GM21423 (cell line): ENCODE results near the gene TTYH2.

ENCODE experiments used
- ATAC-seq: cut with Tn5 transposase; IDR thresholded peaks from one replicate; pipeline ENCODE4 v1.9.1; 2021; ENCODE audit warnings: mild to moderate bottlenecking, moderate library complexity; ENCODE audit not compliant: unreplicated experiment

The TTYH2 gene

DNA sequence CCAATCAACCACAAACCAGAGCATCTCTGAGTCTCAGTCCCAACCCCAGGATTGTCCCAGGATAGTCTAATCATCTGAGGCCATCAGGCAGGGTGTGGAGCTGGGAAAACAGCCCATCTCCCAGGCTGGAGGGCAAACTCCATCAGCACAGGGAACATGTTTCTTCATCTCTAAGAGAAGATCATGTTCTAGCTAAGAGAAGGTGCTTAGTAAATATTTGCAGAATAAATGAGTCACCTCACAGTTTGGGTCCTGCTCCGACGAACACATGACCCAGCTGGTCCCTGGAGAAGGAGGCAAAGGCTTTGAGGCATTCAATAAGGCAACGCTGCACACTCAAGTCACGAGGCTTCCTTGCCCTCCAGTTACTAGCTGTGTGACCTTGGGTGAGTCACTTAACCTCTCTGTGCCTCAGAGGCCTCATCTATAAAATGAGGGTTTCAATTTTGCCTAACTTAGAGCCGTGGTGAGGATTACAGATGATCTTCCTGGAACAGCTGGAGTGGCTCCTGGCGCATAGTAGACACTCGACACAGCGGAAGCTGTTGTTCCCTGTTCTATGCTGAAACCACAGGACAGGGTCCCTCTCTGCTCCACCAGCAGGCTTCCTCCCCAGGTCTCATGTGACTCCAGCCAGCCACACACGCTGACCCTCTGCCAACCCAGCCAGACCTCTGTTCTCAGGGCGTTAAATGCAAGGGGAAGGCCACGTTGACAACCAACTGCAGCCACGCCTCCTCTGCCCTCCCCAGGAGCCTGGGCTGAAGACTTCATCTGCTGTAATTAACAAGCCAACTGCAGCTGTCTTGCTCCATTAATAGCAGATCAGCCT, 20.2 kb upstream of the TTYH2 start:
- no peak for ATAC-seq

DNA sequence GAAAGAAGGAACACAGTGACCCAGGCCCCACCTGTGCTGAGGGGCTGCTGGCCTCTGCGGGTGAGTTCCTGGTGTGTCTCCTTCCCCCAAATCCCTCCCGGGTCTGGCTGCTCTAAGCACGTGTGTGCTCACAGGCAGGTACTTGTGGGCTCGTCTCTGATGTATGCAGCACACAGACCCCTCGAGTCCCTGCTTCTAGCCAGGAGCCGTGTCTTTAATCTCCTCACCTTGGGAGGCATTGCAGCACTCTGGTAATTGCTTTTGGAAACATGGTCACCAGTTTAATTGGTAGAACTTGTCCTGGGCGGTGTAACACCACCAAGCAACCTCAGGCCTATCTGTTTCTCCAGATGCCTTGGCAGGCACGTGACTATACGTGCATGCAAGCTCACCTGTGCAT, 18.7 kb upstream of the TTYH2 start:
- no peak for ATAC-seq

DNA sequence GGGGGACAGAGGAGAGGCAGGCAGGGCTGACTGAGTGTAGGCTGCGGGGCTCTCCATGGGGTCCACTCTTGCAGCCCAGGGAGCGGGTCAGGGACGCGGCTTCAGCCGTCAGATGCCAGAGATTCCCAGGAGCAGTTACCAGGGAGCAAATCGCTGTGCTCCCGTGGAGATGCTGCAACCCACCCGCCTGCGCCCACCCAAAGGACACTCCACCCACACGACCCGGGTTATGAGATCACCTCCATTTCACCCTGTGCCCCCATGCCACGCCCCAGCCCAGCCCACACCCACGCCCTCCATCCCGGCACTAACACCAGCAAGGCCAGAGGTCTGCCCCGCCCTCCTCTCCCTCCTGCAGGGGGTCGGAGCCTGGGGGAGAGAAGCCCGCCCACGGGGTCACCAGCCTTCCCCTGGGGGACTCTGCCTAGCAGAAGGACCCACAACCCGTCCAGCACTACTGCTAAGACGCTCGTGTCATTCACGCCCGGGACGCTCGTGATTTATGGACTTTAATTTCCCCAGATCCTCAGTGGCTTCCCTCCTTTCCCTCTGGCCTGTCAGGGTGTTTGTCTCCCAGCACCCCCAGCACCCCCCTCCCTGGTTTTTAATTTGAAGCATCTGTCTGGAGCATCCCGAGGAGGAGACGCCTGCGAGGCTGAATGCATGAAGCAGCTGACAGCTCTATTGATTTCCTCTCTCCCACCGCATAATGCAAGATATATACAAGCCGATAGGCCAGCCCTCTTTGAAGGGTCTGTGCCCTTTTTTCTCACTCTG, 16.6 kb upstream of the TTYH2 start:
- ATAC-seq = no peak

DNA sequence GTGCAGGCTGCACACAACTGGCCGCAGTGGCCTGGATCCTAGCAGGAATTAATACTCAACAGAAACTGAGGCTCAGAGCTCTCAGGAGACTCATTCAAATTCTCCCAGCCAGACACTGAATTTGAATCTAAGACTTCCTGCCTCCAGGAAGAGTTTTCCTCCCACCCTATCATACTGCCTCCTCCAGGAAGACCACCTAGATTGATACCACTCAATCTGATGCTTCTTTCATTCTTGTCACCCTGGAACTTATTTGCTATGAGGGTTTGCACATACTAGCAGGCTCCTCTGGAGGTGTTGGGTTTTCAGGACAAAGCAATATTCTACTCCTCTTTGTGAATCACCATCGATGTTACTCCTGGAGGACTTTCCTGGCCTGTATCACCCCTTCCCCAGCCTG, 15.6 kb upstream of the TTYH2 start:
- ATAC-seq = no peak

DNA sequence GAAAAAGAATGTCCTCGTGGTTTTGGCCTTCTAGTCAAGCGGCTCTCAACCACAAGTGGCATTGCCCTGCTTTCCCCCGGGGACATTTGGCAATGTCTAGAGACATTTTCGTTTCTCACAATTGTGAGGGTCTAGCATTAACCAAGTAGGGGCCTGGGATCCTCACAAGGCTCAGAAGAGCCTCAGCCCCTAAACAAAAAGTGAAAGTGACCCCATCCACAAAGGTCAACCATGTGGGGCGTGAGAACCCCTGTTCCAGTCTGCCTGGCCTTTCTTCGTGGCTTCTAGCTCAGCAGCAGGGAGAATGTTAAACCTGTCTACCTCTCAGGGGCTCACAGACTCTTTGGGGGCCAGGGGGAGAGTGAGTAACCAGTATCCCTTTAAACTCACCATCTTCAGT, 14.7 kb upstream of the TTYH2 start:
- ATAC-seq = no peak

DNA sequence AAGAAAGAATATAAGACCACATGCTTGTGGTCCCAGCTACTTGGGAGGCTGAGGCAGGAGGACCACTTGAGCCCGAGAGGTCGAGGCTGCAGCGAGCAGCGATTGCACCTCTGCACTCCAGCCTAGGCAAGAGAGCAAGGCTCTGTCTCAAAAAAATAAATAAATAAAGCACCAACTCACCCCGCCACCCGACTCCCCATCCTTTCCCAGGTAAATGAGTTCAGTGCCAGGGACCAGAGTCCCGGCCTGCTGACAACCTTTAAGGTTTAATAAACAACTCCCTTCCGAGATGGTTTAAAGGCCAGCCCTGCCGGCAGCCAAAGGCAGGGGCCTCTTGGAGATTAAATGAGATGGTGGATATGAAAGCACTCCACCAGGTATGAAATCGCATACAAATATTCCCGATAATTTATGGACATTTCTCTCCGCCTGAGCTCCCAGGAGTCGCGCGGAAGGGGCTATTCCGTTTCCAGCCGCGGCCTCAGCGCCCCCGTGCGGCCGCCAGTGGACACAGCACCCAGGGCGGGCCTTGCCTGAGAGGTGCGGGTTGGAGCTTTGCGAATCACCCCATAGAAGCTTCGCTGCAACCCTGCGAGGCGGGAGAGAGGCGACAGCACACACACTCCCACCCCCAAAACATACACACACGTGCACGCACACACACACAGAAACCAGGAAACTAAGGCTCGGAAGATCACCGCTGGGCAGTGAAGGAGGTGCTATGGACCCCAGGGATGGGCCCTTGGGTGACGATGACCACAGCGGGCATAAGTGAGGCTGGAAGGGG, 13.9 kb upstream of the TTYH2 start:
- no peak for ATAC-seq

DNA sequence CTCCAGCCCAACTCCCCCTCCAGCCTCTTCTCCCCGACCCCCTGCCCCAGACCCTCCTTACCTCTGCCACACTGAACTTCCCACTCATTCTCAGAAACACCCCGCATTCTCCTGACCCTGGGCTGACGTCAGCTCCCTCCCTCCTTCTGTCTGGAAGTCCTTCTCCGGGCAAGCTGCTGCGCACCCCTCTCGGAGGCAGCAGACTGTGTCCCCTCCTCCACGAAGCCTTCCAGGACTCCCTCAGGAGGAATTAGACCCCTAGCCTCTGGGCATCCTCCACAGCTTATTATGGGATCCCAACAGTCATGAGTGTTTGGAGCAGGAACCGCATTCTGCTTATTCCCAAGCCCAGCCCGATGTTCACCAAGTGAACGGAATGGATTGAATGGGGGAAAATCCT, 13.3 kb upstream of the TTYH2 start:
- no peak for ATAC-seq

DNA sequence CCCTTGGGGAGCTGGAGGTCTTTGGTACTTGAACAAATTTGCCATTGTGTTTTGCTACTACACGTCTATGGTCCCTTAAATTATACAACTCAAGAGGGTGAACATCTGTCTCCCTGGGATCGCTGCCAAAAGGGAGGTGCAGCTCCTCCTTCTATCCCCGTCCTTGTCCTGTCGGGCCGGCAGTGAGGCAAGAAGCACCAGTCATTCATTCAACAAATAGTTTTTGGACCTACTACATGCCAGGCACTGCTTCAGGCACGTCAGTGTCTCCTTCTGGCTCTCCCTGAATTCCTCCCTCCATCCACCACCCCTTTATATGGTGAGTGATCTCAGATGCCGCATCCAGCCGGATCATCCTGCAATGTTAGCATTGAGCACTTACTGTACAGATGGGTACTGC, 12.1 kb upstream of the TTYH2 start:
- no peak for ATAC-seq

DNA sequence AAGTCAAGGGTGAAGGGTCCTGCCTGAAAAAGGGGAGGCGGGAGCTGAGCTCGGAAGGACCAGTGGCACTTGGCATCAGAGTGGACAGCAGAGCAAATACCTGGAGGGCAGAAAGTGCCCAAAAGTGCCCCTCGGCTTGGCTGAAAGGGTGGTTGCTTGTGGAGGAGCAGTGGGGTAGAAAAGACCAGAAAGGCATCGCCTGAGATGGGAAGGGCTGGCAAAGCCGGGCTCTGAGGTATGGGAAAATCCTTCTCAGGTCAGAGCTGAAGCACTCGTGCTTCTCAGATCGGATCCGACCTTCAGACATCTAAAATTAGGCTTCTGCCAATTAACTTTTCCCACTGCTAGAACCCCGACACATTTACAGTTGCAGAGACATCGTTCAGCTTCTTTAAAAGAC, 11.4 kb upstream of the TTYH2 start:
- no peak for ATAC-seq

DNA sequence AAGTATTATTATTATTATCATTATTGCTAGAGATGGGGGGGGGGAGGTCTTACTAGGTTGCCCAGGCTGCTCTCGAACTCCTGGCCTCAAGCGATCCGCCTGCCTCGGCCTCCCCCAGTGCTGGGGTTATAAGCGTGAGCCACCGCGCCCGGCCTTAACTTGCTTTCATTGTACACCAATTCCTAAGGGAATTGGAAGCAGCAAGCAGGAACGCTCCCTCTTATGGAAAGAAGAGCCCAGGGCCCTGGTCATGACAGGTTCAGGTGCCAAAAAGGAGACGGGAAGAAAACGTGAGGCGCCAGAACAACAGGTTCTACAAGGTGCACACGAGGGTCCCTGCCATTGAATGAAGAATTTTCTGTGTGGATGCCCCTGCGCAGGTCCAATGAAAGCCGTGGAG, 10.4 kb upstream of the TTYH2 start:
- no peak for ATAC-seq

DNA sequence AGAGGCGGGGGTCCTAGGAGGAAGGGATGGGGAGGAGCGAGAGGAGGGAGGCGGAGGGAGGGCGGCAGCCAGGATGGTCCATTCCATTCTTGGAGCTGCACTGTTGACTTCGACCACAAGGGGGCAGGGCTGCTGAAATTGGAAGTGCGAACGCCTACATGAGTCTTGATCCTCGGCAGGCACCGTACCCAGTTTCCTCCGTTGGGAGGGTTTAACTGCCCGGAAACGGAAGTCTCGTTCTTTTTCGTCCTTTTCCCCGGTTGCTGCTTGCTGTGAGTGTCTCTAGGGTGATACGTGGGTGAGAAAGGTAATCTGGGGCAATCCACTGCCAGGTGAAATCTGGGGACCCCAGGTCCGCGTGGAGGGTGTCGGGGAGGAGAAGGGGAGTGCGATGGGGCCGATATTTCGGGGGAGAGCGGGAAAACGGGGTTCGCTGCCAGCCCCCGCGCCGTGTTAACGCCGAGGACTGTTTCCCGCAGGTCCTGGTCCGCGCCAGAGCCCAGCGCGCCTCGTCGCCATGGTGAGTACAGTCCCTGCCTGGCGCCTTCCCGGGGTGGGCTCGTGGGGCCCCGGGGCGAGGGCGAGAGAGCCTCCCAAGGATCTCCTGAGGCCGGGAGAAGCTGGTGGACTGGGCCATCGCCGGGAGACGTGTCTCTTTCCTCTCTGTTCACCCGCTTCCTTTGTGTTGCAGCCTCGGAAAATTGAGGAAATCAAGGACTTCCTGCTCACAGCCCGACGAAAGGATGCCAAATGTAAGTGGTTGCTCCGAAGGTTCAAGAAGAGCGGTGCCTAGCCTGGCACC, 9.7 kb upstream of the TTYH2 start, which contains the start of gene RPL38:
RPL38 (plus strand) TSS at position 240 of the 802 bp plus-strand sequence; CDS start at position 518, 278 bp downstream.
- ATAC-seq = peak; percentile 72

DNA sequence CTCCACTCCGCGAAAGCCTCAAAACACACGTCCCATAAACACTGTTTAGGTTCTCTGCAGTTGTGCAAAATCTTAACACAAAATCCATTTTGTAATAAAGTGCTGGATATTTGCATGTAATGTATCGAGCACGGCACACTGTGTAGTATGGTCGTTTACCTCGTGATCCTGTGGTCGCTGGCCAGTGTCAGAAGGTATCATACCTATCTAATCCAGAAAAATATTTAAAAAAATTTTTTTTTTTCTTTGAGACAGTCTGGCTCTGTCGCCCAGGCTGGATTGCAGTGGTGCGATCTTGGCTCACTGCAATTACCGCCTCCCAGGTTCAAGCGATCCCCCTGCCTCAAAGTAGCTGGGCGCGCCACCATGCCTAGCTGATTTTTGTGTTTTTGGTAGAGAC, 8.9 kb upstream of the TTYH2 start:
- ATAC-seq = no peak

DNA sequence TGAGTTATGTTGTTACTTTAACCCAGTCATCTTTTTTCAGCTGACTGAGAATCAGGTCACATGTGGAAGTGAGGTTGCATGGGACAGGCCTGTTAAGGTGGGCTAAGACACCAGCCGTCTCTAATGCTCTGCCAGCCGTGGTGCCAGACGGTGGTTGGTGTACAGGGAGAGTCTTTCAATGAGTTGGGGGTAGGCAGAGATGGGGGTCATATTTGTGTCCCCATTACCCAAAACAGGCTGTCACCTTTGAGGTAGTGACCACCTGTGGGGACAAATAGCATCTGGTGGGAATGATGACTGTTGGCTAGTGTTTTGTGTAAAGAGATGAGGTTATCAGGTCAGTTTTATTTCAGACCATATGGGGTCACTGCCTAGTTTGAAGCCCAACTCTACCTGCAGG, 8.1 kb upstream of the TTYH2 start:
- no peak for ATAC-seq

DNA sequence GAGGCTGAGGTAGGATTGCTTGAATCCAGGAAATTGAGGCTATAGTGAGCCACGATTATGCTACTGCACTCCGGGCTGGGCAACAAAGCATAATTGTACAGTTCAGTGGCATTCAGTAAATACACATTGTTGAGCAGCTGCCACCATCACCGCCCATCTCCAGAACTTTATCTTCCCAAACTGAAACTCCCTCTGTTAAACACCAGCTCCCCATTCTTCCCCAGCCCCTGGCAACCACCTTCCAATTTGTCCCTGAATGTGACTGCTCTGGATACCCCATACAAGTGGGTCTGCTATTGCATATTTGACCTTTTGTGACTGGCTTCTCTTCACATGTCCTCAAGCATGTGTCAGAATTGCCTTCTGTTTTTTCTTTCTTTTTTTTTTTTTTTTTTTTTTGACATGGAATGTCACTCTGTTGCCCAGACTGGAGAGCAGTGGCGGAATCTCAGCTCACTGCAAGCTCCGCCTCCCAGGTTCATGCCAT, 7.0 kb upstream of the TTYH2 start:
- no peak for ATAC-seq

DNA sequence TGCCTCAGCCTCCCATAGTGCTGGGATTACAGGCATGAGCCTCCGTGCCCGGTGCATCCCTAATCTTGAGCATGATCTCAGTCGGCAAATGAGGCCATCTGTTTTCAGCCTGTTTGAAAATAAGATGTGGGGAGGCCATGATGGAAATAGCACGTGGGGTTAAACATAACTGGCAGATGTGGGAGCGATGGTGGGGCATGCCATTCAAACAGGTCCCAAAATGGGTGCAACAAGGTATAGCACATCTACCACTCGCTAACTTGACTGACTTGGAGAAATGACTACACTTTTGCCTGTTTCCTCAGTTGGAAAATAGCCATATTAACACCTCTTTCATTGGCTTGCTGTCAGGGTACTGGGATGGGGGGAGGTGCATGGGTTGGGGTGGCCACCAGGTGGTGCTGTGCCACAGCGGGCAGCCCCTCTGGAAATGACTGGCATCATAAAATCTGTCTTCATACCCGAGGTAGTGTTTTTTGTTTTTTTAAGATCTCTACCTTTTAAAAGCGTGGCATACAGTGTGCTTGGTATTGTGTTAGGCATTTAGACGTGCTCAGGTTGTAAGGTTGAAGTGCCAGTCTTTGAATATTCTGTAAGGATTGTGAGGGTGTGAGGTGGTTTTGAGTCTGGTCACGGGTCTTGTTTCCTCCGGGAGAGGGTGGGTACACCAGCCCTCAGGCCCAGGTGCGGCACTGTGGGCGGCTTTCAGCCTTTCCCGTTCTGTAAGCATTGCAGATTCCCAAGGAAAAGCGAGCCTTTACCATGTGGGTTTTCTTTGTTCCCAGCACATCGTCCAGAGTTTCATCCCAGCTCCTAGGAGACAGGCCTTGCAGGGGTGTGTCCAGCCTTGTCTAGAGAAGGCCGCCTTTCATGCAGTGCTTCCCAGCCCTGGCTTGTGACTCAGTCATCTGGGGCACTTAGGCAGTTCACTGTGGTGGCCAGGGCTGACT, 2.9 kb upstream of the TTYH2 start:
- ATAC-seq = no peak

DNA sequence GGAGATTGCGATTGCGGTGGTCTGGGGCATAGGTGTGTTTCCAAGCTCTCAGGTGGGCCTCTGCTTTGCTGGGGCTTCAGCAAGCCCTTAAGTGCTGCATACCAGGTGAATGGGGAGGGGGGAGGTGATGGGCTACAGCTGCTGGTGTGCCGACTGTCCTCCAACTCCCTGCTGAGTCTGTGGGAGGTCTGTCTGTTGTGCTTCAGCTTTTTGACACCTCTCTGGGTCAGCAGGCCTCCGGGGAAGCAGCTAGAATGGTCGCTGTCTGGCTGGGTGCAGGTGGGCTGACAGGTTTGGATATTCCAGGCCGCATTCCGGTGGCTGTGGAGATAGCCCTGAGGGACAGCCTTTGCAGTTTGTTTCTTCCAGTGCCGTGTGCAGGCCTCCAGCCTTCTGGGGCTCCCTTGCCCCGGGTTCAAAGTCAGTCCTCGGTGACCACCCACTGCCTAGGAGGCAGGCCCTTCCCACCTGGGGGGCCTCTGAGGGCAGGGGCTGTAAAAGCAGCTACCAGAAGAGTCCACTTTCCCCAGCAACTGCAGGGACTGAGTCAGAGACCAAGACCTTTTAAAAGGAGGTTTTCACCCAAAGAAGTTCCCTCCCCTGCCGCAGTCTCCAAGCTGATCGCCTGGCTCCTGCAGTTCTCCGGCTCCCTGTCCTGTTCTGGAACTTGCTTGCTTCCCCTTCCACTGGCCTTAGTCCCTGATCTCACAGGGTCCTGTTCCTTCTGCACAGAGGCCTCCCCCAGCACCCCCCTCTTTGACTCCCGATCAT, 2.0 kb upstream of the TTYH2 start:
- no peak for ATAC-seq

DNA sequence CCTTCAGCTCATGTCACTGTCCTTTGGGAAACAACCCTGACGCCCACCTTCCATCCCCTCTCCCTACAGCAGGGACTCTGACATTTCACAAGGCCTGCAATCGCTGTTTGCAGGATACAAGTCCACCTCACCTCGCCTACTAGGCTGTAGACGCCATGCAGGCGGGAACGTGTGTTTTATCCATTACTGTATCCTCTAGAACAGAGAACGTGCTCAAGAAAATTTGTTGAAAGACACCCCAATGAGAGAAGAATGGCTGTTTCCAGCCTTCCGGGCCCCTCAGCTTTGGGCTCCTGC, 1.5 kb upstream of the TTYH2 start:
- no peak for ATAC-seq

DNA sequence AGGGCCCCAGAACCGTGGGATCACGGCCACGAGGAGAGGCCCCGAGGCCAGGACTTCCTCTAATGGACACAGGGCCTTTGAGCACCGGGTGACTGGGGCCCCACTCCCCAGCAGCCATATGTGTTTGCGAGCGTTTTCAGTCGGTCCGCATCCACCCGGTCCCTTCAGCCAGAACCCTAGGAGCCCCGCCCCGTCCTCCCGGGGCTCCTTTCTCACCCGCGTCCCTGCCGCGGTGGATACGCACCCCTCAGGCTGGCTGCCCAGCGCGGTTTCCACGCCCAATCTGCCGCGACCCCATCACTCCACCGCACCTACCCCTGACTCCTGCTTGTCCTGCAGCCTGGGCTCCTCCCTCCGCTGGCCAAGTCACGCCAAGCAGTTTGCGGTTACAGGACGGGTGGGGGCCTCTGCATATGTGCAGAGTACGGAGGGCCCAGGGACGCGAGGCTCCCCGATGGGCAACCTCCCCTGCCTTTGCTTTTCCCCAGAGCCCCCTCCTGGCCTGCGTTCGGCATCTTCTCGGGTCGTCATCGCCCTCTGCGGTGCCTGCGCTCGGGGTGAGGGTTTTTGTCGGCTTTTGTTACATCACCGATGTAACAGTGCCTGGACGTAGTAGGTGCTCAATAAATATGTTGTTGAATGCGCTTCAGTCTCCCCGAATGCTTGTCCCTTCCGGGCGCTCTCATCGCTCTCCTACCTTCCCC, 1.0 kb upstream of the TTYH2 start:
- ATAC-seq = peak; percentile 3
